NK-92 (cell line): ENCODE data around the gene TCF7L1.

Source experiments
- DNase-seq: peaks from one replicate; lab custom pipeline; 2025; ENCODE audit not compliant: unreplicated experiment; lab: John Stamatoyannopoulos, UW

The TCF7L1 gene

DNA sequence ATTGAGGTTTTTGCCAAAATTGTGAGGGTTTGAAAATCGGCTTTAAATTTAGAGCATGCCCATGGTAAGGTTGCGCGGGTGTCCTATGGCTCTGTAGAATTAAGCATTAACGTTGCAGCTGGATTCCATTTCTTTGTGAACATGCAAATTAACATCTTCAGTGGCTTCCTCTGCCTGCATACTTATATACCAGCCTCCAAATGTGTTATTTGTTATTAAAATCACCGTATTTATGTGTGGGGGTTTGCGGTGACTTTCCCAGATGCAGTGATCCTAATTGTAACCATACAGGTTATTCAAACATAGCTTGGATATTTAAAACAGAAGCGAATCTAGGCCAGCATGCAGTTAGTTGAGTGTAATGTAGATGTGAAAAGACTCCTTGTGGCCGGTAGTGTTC lies 114.4 kb downstream of the TCF7L1 start:
- DNase-seq, result no peak

DNA sequence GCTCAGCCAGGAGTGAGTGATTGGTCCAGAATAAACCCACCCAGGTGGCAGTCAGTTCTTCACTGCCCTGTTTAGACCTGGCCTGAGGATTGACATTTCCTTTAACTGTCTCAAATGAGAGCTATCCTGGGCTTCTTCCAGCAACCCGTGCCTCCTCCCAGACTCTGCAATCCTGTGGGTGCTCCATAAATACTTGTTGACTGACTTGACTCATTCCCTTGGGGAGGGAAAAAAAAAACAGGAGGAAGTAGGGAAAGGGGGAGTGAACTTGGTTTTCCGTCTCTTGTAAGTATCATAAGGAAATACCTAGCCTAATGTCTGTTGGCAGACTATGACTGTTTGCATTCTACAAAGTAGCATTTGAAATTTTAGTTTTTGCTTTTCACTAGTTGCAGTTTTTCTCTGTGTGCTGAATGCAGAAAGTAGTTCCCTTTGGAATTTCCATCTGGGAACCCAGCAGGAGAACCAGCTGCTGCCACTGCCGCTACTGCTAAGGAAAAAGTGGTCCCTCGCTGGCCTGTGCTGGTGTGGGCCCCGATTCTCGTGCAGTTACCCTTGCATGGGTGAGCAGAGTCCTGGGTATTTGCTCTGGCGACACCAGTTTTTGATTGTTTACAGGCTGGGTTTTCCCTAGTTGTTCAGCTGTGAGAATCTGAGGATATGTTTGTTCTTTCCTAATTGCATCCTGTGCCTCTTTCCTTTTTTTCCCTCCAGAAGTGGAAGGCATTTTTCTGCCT lies 115.7 kb downstream of the TCF7L1 start:
- DNase-seq, result no peak

- DNase-seq, result no peak
These were observed 116.9 kb downstream of the TCF7L1 start for GRCh38 chr2:85250045-85250444.

DNA sequence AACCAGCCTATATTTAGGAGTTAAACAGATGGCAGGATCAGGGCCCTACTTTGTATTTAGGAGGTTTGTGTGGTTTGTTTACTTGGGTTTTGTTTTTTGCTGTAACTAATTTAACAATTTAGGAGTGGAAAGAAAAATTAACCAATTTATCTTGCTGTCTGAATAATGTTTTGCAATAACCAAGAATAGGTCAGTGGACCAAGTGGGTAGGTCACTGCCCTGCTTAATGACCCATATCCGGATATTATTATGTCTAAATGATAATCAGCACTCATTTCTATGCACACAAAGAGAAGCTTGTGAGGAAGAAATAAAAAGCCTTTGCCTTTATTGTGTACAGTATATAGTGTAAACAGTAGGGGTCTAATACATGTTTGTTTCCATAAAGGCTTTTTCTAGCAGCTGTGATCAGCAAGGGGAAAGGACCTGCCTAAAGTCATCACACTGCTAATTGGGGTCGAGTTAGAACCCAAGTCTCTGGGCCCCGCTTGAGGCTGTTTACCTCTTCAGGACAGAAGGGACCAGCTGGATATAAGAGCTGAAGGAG lies 118.0 kb downstream of the TCF7L1 start:
- DNase-seq, result no peak

- DNase-seq, result no peak
These were observed 120.7 kb downstream of the TCF7L1 start for GRCh38 chr2:85253890-85254289.

DNA sequence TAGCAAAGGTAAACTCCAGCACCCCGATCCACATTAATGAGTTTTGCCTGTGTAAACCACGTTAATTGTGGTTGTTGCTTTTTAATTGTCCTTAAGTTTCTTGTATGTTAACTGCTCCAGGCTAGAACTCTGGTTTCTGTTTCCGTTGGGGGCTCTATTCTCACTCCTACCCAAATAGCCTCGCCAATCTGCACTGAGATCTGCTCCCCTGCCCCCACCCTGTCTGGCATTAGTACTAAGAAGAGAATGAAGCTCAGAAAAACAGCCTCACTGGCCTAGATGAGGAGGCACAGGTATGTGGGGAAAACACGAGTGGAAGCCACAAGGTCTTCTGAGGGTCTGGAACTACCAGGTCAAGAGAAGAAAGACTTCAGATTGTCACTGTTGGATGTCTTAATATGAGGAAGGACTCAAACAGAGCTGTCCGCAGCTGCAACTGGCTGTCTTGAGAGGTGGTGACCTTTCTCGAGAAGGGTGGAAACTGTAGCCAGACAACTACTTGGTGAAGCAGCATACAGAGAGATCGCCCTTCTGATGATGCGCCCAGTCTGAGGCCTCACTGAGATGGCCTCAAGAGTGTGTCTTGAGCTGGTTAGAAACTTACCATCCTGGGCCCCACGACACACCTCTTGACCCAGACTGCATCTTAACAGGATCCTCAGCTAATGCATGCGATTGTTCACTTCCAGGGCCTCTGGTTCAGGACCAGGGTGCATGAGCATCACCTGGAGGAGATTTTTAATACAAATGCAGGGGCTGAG lies 121.5 kb downstream of the TCF7L1 start:
- no peak for DNase-seq

DNA sequence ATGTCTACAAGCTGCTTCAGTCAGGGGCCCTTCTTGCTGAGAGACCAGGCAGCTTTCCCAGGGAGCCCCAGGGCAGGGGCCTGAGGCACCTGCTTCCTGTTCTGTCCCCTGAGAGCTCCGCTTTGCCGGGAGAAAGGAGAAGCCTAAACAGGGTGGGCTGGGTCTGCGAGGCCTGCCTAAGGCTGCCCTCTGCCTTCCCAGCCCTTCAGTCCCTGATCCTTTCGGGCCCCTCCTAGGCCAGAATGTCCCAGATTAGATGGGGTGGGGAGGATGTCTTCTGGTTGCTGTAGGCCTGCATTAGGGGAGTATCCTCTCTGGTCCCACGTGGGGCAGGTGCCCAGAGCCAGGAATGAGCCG lies 122.2 kb downstream of the TCF7L1 start:
- DNase-seq, result no peak

- no peak for DNase-seq
These were observed 122.8 kb downstream of the TCF7L1 start for GRCh38 chr2:85255813-85256594.

DNA sequence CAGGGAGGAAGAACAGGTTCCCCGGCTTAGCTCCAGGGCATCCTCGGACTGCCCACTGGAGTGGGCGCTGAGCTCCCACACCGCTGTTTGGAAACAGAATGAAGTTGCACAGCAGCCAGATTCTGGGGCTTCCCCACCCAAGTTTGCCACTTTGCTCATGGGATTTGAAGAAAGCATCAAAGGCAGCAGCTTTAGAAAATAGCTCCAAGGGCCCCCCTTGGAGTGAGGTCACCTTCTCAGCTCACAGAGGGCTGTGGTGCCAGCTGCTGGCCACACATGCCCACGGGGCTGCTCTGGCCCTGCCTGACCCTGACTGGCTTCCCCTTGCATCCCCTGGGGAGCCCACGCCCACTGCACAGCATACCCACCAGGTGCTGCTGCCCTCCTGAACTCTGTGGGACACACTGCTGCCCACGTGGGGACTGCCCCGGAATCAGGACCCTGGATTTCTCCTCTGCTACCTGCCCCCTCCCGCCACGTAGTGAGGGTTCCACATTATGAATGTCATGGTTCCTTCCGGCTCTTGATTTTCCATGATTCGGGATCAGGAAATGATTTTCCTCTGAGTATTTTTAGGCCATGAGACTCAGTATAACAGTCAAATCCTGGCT lies 124.3 kb downstream of the TCF7L1 start:
- DNase-seq, result no peak

DNA sequence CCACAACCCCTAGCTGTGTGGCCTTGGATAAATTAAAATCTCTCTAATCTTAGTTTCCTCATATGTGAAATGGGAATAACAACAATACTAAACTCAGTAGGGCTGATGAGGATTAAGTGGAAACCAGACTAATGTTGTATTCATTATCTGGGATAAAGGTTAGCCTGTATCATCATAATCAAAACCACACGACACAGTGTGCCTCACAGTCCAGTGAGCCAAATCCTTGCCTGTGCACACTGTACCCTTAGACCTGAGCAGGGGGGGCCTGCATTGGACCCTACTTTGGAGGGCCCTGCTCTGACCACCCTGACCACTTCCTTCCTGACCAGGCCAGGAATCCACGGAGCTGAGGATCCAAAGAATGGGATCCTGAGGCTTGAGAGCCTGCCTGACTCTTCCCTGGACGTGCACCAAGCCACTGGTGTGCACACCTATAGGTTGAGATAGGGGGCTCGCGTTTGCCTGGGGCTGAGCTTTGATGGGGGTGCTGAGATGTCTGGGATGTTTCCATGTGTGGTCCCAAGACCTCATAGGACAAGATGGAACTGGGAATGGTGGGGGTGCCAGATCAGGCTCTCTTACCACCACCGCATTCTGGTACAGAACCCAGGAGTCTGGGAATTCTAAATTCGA lies 124.9 kb downstream of the TCF7L1 start:
- no peak for DNase-seq

- DNase-seq, result no peak
These were observed 126.0 kb downstream of the TCF7L1 start for GRCh38 chr2:85259101-85259590.

DNA sequence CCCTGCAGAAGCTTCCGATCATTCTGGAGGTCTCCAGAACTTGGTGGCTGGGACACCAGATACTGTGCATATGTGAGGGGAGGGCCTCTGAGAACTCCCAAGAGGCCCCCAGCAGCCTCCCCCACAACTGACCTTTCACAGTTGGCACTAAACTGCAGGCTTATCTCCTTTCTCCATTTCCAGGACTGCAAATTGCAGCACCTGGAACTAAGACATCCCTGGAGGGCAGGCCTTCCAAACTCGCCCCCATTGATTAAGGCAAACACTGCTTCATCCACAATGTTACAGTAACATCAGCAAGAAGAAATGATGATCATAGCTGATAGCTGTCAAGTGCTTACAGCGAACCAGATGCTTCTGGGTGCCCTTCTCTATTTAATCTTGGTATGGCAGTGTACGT lies 126.7 kb downstream of the TCF7L1 start:
- DNase-seq, result no peak

DNA sequence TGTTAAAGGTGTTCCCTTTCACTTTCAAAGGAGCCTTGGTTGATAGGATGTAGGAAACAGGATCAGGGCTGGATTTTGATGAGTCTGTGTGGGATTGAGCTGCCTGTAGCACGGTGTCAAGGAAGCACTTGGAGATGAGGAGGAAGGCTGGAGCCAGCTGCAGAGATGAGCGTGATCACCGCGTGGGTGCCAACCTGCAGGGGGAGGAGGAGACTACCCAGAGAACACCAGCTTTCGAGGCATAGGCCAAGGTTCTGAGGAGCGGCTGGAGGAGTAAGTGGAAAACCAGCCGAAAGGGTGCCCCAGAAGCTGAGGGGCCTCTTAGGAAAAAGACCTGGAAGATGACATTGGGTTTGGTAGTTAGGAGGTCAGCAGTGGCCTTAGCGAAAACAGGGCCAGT lies 130.4 kb downstream of the TCF7L1 start:
- no peak for DNase-seq

GRCh38 chr2:85264471-85264870 lies 131.3 kb downstream of the TCF7L1 start:
- no peak for DNase-seq

GRCh38 chr2:85265304-85265703 lies 132.1 kb downstream of the TCF7L1 start:
- no peak for DNase-seq

DNA sequence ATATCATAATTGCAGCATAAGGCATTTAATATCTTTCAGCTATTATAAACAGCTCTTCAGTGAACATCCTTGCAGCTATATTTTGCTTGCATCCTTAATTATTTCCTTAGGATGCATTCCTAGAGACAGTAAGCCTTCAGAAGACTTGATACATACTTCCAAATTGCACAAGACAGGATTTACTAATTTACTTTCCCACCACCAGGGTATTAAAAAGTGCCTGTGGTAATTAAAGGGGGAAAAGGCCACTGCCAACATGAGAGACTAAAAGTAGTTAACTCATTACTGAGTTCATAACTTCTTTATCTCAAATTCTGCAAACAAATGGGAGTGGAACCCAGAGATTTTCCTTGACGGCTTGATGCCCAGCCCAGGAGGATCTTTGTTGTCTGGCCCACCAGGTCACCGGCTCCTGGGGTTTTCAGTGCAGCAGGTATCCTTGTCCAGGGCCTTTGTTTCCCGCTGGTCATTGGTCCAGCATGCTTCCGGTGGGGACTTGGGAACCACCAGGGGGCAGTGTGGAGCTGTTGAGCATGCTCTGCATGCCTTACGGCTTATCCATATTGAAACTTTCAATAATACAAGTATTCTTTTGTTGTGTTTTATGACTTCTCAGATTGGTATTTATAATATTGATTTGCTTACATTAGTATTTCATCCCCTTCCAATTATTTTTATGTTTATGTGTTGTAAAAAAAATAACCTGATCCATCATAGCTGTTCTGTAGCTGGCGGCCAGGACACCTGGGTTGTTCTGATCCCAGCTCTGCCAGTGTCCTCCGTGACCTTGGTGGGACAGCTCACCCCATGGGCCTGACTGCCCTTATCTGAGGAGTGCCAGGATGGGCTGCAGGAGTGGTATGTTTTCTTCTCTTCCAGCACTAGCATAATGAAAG lies 133.2 kb downstream of the TCF7L1 start:
- no peak for DNase-seq

DNA sequence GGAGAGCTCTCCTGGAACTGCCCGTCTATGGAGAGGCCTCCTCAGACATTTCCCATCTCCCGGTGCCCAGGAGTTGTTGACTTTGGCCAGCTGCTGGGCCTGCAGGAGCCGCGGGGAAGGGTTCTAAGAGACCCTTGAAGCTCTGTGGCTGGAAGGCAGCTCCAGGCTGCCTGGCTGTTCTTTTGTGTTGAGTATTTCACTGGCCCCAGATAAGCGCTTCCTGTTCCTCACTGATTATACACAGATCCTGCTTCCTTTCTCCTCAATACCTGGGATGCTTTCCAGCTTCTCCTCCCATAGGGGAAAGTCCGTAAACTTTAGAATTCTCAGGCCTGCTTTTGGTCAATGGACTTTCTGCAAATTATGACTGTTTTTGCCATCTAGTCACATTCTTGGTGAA lies 136.8 kb downstream of the TCF7L1 start:
- DNase-seq, result no peak

DNA sequence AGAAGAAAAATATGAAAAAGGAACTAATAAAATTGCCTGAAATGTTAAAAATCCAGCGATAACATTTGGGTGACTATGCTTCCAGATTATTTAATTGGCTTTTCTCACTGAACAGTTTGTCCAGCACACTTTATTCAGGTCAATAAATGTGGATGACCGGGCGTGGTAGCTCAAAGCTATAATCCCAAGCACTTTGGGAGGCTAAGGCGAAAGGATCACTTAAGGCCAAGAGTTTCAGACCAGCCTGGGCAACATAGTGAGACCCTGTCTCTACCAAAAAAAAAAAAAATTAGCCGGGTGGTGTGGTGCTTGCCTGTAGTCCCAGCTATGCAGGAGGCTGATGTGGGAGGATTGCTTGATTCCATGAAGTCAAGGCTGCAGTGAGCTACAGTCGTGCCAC lies 139.2 kb downstream of the TCF7L1 start:
- no peak for DNase-seq
